Stimulated activated effector memory CD8-positive, alpha-beta T cell treated with anti-CD3 and anti-CD28 coated beads, Interleukin-12 subunit alpha, Interleukin-12 subunit beta, amount 100 ng/mL, for 72 hours (primary cell): Measurements from ENCODE around the gene MRPL41.
"Not testable (repeated sequence)": the region's sequence is repeated elsewhere in the genome, so short reads cannot be mapped to it uniquely, and the experiment has no call there.

Experiments used
- ATAC-seq: fragments of 150-1000 bp; cut with Tn5 transposase; 2 replicates; pipeline ENCODE4 v1.10.0; 2021
- DNase-seq, 2 donors: peaks; one replicate each; pipeline ENCODE4 v3.0.0; 2021 to 2022; ENCODE audit warnings: low spot score in 2 of 2
- H3K27ac Mint-ChIP-seq: one replicate; pipeline ENCODE4 v1.8.0; 2022; ENCODE audit warnings: mild to moderate bottlenecking, mixed read lengths
- H3K36me3 Mint-ChIP-seq: one replicate; pipeline ENCODE4 v1.8.0; 2022; ENCODE audit warnings: mild to moderate bottlenecking, mixed read lengths
- H3K4me1 Mint-ChIP-seq: one replicate; pipeline ENCODE4 v1.8.0; 2022; ENCODE audit warnings: mixed read lengths
- H3K4me3 Mint-ChIP-seq: one replicate; pipeline ENCODE4 v1.8.0; 2022; ENCODE audit warnings: mild to moderate bottlenecking, mixed read lengths
- H3K9me3 Mint-ChIP-seq: one replicate; pipeline ENCODE4 v1.8.0; 2022; ENCODE audit warnings: mixed read lengths

Gene MRPL41

GRCh38 chr9:137516144-137516917 is 35.3 kb upstream of the MRPL41 start:
- DNase-seq = no peak
- Mint-ChIP-seq H3K4me1 (peaks cover 8% of the 10 kb centered on the region), H3K27ac (no peak overlapping the region), H3K9me3 (no peaks in the 10 kb centered on the region), H3K36me3 (no peaks in the 10 kb centered on the region), H3K4me3 (no peak overlapping the region)
- ATAC-seq = no peak

GRCh38 chr9:137518661-137519459 is 32.8 kb upstream of the MRPL41 start:
- ATAC-seq, H3K4me1 Mint-ChIP-seq, DNase-seq, H3K9me3 Mint-ChIP-seq, H3K4me3 Mint-ChIP-seq, H3K36me3 Mint-ChIP-seq, H3K27ac Mint-ChIP-seq: not testable (repeated sequence)

- H3K9me3 Mint-ChIP-seq = no peaks in the 10 kb centered on the region
- no peaks in the 10 kb centered on the region for H3K4me1 Mint-ChIP-seq
- no peak for ATAC-seq
These were observed 32.1 kb upstream of the MRPL41 start for GRCh38 chr9:137519553-137519952.

DNA sequence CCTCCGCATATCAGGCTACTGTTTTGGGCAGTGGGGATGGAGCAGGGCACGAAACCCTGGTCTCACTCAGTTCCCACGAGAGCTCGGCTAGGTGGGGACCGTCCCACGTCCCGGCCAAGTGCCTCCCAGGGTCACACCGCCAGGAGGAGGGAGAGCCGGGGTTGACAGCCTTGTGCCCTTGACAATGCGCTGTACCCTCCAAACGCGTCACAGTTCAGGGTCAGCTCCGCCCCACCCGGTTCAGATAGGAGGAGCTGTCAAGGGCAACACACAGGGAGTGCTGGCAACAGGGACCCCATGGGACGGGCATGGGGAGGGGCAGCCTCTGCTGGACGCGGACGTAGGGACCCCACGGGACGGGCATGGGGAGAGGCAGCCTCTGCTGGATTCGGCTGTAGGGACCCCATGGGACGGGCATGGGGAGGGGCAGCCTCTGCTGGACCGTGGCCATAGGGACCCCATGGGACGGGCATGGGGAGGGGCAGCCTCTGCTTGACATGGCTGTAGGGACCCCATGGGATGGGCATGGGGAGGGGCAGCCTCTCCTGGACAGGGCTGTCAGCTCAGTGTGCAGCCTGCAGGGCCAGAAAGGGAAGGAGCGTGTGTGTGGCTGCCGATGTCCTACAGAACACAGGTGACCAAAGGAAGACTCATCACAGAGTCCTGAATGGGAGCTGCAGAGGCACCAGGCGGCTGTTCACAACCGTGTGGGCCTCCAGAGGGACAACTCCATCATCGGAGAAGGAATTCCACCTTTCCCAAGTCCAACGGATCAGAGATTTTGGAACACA is 30.9 kb upstream of the MRPL41 start:
- Mint-ChIP-seq H3K9me3 (no peaks in the 10 kb centered on the region), H3K4me3 (no peak overlapping the region), H3K4me1 (peaks cover 9% of the 10 kb centered on the region), H3K36me3 (no peaks in the 10 kb centered on the region), H3K27ac (no peak overlapping the region)
- DNase-seq (no peak), ATAC-seq (no peak)

More at GRCh38 chr9:137519553-137519952, 32.1 kb upstream of the MRPL41 start:
- no peak overlapping the region for H3K27ac Mint-ChIP-seq
- no peak overlapping the region for H3K4me3 Mint-ChIP-seq
- no peak for DNase-seq
- H3K36me3 Mint-ChIP-seq = no peaks in the 10 kb centered on the region

GRCh38 chr9:137521405-137521985 is 30.2 kb upstream of the MRPL41 start:
- H3K4me3 Mint-ChIP-seq = no peak overlapping the region
- no peaks in the 10 kb centered on the region for H3K9me3 Mint-ChIP-seq
- H3K4me1 Mint-ChIP-seq = peaks cover 9% of the 10 kb centered on the region
- no peaks in the 10 kb centered on the region for H3K36me3 Mint-ChIP-seq
- ATAC-seq (no peak), DNase-seq (no peak)
- no peak overlapping the region for H3K27ac Mint-ChIP-seq

- ATAC-seq (no peak), DNase-seq (no peak)
- Mint-ChIP-seq H3K27ac (no peak overlapping the region), H3K36me3 (no peaks in the 10 kb centered on the region), H3K4me3 (no peak overlapping the region), H3K4me1 (peaks cover 9% of the 10 kb centered on the region), H3K9me3 (no peaks in the 10 kb centered on the region)
These were observed 28.8 kb upstream of the MRPL41 start for GRCh38 chr9:137522746-137523455.

GRCh38 chr9:137524161-137524980 is 27.3 kb upstream of the MRPL41 start:
- Mint-ChIP-seq H3K27ac (no peak overlapping the region), H3K4me1 (peaks cover 9% of the 10 kb centered on the region), H3K9me3 (no peaks in the 10 kb centered on the region), H3K36me3 (no peaks in the 10 kb centered on the region), H3K4me3 (no peak overlapping the region)
- DNase-seq = no peak
- no peak for ATAC-seq

GRCh38 chr9:137524981-137525317 is 26.7 kb upstream of the MRPL41 start:
- DNase-seq (no peak), ATAC-seq (no peak)
- no peak overlapping the region for H3K27ac Mint-ChIP-seq
- H3K36me3 Mint-ChIP-seq = no peaks in the 10 kb centered on the region
- no peak overlapping the region for H3K4me3 Mint-ChIP-seq
- no peaks in the 10 kb centered on the region for H3K9me3 Mint-ChIP-seq
- H3K4me1 Mint-ChIP-seq = peaks cover 9% of the 10 kb centered on the region

DNA sequence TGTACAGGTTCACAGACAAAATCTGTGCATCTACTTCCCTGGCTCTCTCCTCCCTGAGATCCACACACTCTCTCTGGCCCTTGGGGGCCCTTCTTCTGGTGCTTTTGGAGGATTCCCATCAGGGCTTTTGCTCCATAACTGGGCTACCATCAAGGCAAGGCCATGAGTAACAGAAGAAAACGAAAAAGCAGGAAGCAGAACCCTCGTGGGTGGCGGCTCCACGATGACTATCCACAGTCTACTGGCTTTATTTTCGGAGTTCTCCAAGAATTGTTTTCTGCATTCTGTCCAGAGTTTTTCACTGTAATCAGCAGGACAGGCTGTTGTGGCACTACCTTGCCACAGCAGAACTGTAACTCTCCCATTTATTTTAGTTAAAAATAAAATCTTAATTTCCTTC is 21.3 kb upstream of the MRPL41 start:
- H3K36me3 Mint-ChIP-seq = no peaks in the 10 kb centered on the region
- H3K9me3 Mint-ChIP-seq = no peaks in the 10 kb centered on the region
- H3K4me1 Mint-ChIP-seq = peaks cover 17% of the 10 kb centered on the region
- ATAC-seq (no peak), DNase-seq (no peak)
- no peak overlapping the region for H3K27ac Mint-ChIP-seq
- no peak overlapping the region for H3K4me3 Mint-ChIP-seq

- Mint-ChIP-seq H3K27ac (no peak overlapping the region), H3K4me1 (peaks cover 18% of the 10 kb centered on the region), H3K36me3 (no peaks in the 10 kb centered on the region), H3K9me3 (peaks cover 2% of the 10 kb centered on the region), H3K4me3 (no peak overlapping the region)
- DNase-seq (no peak), ATAC-seq (no peak)
These were observed 20.4 kb upstream of the MRPL41 start for GRCh38 chr9:137531099-137531765.

- DNase-seq, H3K27ac Mint-ChIP-seq, ATAC-seq, H3K36me3 Mint-ChIP-seq, H3K4me3 Mint-ChIP-seq, H3K9me3 Mint-ChIP-seq: not testable (repeated sequence)
- H3K4me1 Mint-ChIP-seq = peaks cover 33% of the 10 kb centered on the region
These were observed 18.7 kb upstream of the MRPL41 start for GRCh38 chr9:137532891-137533468.

DNA sequence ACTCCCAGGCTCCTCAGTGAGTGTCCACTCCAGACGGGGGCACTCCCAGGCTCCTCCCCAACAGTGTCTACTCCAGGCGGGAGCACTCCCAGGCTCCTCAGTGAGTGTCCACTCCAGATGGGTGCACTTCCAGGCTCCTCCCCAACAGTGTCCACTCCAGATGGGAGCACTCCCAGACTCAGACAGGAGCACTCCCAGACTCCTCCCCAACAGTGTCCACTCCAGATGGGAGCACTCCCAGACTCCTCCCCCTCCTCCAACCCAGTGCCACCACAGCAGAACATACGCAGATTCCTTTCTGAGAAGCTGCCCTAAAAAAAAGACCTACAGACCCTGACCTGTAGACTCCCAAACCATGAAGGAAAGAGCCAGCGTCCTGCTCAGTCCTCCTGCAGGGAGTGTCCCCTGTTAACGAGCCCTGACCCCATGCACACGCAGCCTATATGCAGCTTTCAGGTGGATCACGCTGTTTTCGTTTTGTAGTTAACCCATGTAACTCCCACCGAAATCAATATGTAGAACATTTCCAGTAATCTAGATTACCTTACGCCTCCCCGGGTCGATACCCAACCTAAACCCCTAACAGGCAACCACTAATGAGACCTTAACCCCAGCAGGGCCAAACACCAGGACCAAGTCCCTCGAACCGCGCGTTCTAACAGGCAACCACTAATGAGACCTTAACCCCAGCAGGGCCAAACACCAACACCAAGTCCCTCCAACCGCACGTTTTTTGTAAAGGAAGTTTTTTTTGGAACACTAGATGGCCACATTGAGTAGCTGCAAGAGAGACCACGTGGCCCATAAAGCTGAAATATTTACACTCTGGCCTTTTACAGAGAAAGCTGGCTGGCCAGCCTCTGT is 17.2 kb upstream of the MRPL41 start:
- DNase-seq (no peak), ATAC-seq (peak; percentile 66)
- Mint-ChIP-seq H3K4me1 (peaks cover 33% of the 10 kb centered on the region), H3K4me3 (no peak overlapping the region), H3K27ac (peak overlapping the region; percentile 73), H3K9me3 (peaks cover 5% of the 10 kb centered on the region), H3K36me3 (no peaks in the 10 kb centered on the region)

DNA sequence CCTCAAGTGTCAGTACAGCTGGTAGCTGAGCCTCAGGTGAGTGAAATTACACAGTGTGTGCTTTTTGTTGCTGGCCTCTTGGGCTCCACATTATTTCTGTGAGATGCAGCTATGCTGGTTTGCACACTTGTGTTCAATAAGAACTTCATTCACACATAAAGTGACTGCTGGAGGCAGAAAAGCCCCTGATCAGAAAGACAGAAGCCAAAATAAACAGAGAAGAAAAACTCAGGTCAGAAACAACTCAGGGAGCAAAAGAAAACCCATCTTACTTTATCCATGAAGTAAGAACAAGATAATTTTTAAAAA is 16.6 kb upstream of the MRPL41 start:
- ATAC-seq (no peak), DNase-seq (no peak)
- H3K4me1 Mint-ChIP-seq = peaks cover 33% of the 10 kb centered on the region
- no peaks in the 10 kb centered on the region for H3K36me3 Mint-ChIP-seq
- peak overlapping the region; percentile 73 for H3K27ac Mint-ChIP-seq
- H3K9me3 Mint-ChIP-seq = peaks cover 5% of the 10 kb centered on the region
- no peak overlapping the region for H3K4me3 Mint-ChIP-seq
